HG02970 (cell line): Measurements from ENCODE around the gene ELOVL3.
"Not testable (repeated sequence)": the region's sequence is repeated elsewhere in the genome, so short reads cannot be mapped to it uniquely, and the experiment has no call there.

ENCODE experiments used
- ATAC-seq: cut with Tn5 transposase; IDR thresholded peaks from one replicate; pipeline ENCODE4 v1.9.1; 2021; ENCODE audit warnings: mild to moderate bottlenecking, moderate library complexity, moderate number of reproducible peaks; ENCODE audit not compliant: unreplicated experiment, low FRiP score

Gene ELOVL3, protein sequence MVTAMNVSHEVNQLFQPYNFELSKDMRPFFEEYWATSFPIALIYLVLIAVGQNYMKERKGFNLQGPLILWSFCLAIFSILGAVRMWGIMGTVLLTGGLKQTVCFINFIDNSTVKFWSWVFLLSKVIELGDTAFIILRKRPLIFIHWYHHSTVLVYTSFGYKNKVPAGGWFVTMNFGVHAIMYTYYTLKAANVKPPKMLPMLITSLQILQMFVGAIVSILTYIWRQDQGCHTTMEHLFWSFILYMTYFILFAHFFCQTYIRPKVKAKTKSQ

DNA sequence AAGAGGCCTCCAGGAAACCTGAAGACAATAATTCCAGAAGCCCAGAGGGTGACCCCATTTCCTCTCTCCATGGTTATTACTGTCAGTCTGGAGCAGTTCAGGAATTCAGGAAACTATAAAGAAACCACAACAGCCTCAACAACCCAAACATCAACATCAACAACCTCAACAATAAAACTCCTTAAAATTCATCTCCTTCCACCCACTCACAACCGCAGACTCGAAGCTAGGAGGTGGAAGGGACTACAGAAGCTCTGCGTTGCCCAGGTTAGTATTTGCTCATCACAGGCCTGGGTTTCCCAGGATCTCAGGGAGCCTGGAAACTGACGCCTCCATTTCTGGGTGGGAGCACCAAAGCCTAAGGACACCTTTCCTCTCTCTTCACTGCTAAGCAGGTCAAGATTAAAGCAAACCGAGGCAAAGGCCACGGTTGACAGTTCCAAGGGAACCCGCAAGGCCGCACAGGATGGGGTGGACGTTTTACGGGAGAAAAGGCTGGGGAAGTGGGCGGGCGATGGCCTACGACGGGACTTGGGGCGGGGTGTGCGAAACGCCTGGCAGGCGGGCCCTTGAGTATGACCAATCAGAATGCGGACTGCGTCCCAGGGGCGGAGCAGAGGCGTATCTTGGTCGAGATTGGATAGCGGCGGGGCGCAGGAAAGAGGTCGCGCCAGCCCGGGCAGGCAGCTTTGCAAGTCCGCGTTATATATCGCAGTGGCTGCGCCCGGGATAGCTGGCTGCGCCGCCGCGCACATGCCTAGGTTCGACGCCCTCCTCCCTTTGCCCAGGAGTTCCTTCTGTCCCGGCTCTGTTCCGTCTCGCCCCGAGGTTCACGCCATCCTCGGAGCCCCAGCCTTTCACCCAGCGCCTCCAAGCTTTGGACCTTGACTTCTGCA lies at the start of gene ELOVL3:
Gene ELOVL3 (plus strand): TSS at position 654 of the 896 bp plus-strand sequence. CDS start 250 bp downstream, outside the sequence.
- ATAC-seq, result peak; percentile 64

DNA sequence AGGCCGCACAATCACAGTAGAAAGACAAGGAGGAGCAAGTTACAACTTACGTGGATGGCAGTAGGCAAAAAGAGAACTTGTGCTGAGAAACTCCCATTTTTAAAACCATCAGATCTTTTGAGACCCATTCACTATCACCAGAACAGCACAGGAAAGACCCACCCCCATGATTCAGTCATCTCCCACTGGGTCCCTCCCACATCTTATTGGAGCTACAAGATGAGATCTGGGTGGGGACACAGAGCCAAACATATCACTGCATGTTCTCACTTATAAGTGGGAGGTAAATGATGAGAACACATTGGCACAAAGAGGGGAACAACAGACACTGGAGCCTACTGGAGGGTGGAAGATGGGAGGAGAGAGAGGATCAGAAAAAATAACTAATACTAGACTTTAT lies 41.5 kb upstream of the ELOVL3 start:
- ATAC-seq, result no peak

DNA sequence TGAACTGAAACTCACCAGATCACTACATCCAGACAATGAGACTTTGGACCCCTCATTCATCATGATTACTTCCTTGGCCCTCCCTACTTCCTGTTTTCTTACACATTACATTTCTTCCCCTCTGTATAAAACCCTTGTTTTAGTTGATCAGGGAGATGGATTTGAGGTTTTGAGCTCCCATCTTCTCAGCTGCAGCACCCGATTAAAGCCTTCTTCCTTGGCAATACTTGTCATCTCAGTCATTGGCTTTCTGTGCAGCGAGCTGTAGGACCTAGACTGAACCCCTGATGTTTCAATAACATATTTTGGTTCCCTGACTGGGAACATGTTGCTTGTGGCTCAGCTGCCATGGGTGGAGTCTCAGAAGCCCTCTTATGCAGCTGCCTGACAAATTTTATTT lies 40.8 kb upstream of the ELOVL3 start:
- ATAC-seq, result no peak

DNA sequence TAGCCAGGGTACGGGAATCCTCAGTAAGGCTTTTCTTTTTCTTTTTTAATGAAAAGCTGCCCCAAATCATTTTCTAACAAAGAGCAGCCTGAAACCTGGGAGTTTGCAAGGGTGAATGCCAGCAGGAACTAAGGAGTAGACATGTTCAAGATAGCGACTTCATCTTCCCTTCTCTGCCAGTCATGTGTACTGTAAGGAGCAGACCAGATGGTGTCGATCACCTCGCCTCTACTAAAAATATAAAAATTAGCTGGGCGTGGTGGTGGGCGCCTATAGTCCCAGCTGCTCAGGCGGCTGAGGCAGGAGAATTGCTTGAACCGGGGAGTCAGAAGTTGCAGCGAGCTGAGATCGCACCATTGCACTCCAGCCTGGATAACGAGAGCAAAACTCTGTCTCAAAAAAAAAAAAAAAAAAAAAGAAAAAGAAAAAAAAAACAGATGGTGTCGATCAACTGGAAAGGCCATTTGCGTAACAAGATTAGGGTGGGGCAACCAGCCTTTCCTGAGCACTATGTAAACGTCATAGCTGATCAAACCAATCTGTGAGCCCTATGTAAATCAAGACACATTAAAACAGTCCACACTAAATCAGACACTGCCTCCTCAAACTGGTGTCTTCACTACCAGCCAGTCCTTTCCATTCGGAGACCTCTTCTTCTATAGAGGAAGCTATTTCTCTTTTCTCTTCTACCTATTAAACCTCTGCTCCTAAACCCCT lies 40.1 kb upstream of the ELOVL3 start:
- ATAC-seq, result no peak

DNA sequence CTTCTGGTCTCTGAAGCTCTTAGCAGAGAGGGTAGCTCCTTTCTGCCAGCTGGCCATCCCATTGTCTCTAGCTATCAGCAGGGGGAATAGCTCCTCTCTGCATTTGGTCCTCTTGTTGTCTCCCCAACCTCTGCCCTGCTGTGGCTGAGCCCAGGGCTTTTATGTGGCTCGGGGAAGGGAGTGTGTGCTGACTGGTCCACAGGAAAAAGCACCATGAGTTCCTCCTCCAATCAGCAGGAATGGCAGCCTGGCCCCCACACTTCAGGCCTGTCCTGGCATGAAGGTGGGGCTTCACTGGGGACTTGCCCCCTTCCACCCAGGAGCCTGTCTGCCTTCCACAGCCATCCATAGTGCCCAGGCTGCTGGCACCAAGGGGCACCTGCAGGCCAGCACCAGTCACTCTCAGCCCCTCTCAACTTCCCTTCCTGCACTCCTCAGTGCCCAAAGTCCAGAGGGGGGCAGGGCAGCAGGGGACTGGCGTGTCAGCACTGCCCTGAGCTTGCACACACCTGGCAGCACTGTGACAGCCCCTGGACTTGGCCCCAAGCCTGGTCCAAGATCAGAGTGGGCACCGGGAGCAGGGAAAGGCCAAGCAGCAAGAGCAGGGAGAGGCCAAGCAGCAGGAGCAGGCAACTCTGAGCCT lies 37.7 kb upstream of the ELOVL3 start:
- ATAC-seq, result no peak

DNA sequence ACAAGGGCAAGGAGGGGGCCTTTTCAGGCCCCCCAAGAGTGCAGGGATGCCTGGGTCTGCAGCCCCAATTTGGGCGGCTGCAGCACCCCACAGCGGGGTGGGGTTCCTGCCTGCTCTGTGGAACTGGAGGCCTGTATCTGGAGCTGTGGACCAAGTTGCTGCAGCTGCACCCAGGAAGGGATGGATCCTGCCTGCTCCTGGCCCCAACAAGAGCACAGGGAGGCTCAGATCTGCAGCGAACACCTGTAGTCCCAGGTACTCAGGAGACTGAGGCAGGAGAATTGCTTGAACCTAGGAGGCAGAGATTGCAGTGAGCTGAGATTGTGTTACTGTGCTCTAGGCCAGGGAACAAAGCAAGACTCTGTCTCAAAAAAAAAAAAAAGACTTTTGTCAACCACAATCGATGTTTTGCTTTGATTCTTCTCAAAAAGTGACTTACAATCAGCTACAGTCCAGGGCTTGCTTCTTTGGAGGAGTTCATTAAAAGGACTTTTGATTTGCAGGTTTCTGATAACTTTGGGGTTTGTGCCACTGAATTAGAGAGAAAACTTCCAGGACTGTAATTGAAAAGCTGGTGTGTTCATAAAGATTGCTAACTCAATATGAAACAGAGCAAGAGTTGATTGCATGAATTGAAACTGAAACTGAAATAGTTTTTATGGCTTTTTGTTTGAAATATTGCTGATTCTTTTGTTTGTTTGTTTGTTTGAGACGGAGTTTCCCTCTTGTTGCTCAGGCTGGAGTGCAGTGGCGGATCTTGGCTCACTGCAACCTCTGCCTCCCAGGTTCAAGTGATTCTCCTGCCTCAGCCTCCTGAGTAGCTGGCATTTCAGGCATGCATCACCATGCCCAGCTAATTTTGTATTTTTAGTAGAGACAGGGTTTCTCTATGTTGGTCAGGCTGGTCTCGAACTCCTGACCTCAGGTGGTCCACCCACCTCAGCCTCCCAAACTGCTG lies 36.9 kb upstream of the ELOVL3 start:
- ATAC-seq, result not testable (repeated sequence)

GRCh38 chr10:102191956-102192355 lies 34.1 kb upstream of the ELOVL3 start:
- ATAC-seq, result no peak

DNA sequence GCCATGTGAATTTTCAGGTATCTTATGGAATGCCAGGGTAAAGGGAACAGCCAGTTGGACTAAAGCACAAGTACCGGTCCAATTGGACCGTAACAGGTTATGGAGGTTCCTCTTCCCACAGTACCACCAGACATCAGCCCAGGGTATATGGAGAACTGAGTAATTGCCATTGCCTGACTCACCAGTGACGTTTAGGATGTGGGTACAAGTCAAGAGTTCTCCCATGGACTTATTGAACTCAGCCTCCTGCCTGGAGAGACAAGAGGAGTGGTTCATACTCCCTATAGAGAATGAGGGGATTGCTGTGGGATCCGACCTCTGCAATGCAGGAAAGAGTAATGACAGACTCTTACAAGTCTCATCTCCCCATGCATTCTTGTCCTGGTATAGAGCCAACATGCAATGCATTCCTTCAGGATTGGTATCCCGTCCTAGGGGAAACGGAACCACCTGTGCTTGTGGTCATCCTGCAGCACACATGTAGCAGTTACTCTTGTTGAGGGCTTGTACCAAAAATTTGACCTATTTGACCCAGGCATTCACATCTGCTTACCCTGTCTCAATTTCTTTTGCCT lies 30.7 kb upstream of the ELOVL3 start:
- no peak for ATAC-seq

DNA sequence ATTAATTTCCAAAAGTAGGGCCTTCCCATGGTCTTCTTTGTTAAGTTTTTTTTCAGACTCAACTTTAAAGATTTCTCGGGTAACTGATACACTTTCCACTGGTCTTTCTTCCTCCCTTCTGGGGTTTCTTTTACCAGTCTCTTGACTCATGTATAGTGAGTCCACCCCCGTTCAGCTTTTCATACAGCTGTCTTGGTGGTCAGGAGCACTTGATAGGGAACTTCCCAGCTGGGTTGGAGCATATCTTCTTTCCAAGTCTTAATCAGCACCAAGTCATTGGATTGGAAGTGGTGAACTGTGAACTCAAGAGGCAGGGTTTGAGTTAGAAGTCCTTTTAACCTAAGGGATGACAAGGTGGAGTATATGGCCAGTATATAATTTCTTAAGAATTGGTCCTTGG lies 29.2 kb upstream of the ELOVL3 start:
- ATAC-seq, result no peak

DNA sequence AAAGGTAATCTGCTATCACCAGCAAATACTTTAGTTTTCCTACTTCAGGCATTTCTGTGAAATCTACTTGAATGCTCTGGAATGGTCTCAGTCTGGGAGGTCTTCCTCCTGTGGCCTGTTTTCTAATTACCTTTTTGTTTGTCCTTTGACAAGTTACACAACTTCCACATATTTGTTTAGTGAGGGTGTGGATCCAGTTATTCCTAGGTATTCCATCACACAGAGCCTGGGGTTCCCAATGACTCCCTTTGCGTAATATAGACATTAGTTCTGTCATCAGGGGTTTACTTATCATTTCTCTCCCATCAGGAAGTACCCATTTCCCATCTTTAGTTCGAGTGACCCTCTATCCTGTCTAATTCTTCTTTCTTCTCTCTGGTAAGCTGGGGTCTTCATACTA lies 28.1 kb upstream of the ELOVL3 start:
- ATAC-seq, result no peak

- ATAC-seq, result no peak
Measured at GRCh38 chr10:102200751-102201640, 25.1 kb upstream of the ELOVL3 start.

DNA sequence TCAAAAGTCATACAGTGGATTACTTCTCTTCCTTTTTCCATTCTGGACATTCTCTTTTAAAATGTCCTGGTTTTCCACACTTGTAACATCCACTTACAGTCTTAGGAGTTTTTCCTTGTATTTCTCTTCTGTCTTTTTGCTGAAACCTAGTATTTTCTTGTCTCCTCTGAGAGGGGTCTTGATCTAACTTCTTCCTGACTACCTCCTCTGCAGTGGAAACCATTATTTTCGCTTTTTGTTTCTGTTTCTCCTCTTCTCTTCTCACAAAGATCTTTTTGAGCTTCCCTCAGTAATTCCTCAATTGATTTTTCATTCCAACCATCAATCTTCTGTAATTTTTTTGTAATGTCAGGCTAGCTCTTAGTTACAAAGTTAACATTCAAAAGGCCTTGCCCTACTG lies 23.7 kb upstream of the ELOVL3 start:
- ATAC-seq, result no peak

DNA sequence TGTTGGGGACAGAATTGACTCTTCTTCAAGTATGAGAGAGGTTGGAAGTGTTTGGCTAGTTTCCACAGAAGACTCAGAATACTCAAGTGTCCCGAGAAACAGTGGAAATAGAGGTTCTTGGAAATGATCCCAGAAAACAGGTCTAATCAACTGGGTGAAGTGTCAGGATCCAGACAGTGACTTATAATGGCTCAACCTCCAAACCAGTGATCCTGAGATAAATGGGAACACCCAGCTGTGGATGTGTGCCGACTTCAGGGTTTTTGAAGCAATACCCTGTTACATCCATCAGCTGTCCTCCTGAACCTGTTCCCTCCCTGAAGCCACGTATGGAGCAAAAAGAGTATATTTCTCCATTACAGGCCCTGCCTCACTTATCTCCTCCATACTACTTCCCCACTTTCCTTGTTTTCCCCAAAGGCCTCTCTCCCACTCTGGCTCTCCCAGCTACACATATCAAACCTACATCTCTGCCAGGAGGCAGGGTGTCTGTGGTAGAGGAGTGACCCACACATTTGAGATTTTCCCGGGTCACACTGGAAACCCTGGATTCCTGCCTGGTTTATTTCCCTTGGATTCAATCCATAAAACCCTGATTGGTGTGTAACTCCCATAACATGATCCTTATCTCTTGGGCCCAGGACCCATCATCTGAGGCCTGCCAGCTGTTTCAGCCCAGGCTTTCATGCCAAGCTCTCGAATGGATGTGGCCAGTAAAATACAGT lies 17.6 kb upstream of the ELOVL3 start:
- ATAC-seq, result no peak

GRCh38 chr10:102211615-102212299 lies 14.3 kb upstream of the ELOVL3 start:
- ATAC-seq, result no peak

GRCh38 chr10:102213599-102213998 lies 12.5 kb upstream of the ELOVL3 start:
- ATAC-seq, result not testable (repeated sequence)

GRCh38 chr10:102219370-102219769 lies 6.7 kb upstream of the ELOVL3 start:
- ATAC-seq, result no peak

DNA sequence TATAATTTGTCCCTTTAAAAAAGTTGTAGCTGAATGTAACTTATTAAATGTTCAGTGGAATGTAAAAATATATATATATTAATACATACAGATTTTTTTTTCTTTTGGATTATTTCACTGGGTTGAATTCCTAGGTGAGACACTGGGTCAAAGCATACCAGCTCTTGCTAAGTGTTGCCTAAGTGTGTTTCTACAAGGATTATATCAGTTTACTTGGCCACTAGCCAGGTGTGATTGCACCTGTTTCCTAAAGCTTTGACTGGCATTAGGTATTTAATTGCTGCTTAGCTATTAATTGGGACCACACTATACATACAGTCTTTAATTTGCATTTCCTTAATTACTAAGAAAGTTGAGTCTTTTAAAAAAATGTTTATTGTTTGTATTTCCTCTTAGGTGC lies 5.5 kb upstream of the ELOVL3 start:
- ATAC-seq, result no peak
